Limb (tissue), 2 donors: ENCODE data around the gene GPD2.

Experiments
- DNase-seq, 2 donors: peaks; one replicate each; pipeline ENCODE4 v3.0.0-alpha.2; 2016; ENCODE audit errors: extremely low spot score in 2 of 2

GPD2 gene

GRCh38 chr2:156436497-156437085 is 412 bp downstream of the GPD2 start:
- no peak for DNase-seq

GRCh38 chr2:156437272-156437930 is 1.2 kb downstream of the GPD2 start:
- no peak for DNase-seq

- DNase-seq: no peak
These were observed 1.8 kb downstream of the GPD2 start for GRCh38 chr2:156437931-156438410.

- DNase-seq: no peak
These were observed 6.9 kb downstream of the GPD2 start for GRCh38 chr2:156443089-156443488.

- DNase-seq: no peak
These were observed 9.4 kb downstream of the GPD2 start for GRCh38 chr2:156445296-156446220.

GRCh38 chr2:156447761-156448160 is 11.6 kb downstream of the GPD2 start:
- DNase-seq: no peak

GRCh38 chr2:156448766-156449165 is 12.6 kb downstream of the GPD2 start:
- no peak for DNase-seq

GRCh38 chr2:156452971-156453370 is 16.8 kb downstream of the GPD2 start:
- no peak for DNase-seq

- DNase-seq: no peak
These were observed 19.3 kb downstream of the GPD2 start for GRCh38 chr2:156455361-156455975.

- no peak for DNase-seq
These were observed 20.4 kb downstream of the GPD2 start for GRCh38 chr2:156456616-156457015.

GRCh38 chr2:156457523-156458517 is 21.6 kb downstream of the GPD2 start:
- DNase-seq: no peak

- no peak for DNase-seq
These were observed 23.5 kb downstream of the GPD2 start for GRCh38 chr2:156459720-156460119.

GRCh38 chr2:156464106-156464505 is 27.9 kb downstream of the GPD2 start:
- DNase-seq: no peak

- no peak for DNase-seq
These were observed 29.4 kb downstream of the GPD2 start for GRCh38 chr2:156465573-156465972.

GRCh38 chr2:156466739-156467405 is 30.7 kb downstream of the GPD2 start:
- no peak for DNase-seq

- no peak for DNase-seq
These were observed 34.9 kb downstream of the GPD2 start for GRCh38 chr2:156470975-156471583.

GRCh38 chr2:156471762-156472161 is 35.6 kb downstream of the GPD2 start:
- DNase-seq: no peak

- no peak for DNase-seq
These were observed 36.5 kb downstream of the GPD2 start for GRCh38 chr2:156472686-156473085.

- DNase-seq: no peak
These were observed 37.3 kb downstream of the GPD2 start for GRCh38 chr2:156473445-156473844.

GRCh38 chr2:156474401-156474800 is 38.2 kb downstream of the GPD2 start:
- DNase-seq: no peak
